Fibroblast of lung (primary cell): ENCODE data around the gene RCAN1.

ENCODE experiments used
- CTCF ChIP-seq, 2 donors: IDR thresholded peaks in 1 of 2; conservative IDR thresholded peaks in 1 of 2; 1 replicate in 1 of 2; 2 replicates in 1 of 2; pipeline ENCODE4 v1.5.1; 2011 to 2012; ENCODE audit warnings: low read length in 2 of 2, control low read depth in 1 of 2, inconsistent platforms in 1 of 2, low read depth in 1 of 2, mild to moderate bottlenecking in 1 of 2
- EZH2 ChIP-seq: IDR thresholded peaks from 2 replicates; pipeline ENCODE4 v1.5.1; 2012; ENCODE audit warnings: low read length, control low read depth, mild to moderate bottlenecking; ENCODE audit errors: missing control alignments

DNA sequence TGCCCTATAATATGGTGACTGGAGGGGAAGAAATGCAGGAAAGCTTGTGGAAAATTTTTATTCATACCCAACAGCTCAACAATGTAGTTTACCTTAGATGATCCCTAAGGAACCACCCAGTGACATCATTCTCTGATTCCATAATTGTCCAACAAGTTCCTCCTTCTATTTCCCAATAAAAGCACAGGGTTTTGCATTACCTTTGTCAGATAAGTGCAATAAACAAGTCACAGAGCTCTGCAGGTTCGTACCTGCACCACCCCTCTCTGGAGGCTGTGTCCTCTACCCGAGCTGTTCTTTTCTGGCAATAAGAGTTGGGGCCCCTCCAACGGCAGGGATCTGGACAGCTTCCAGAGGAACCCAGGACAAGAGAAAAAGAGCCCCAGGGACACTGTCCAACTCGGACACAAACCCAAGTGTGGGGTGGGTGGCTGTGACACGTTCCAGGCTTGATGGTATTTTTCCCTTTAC lies 38.8 kb downstream of the RCAN1 start:
- TF ChIP-seq CTCF (conservative IDR thresholded peaks at IDR 0.05 in 1 of 2, IDR thresholded peaks at IDR 0.05 in 1 of 2; ENCODE audit: low read depth in 1 of 2, low read length in 2 of 2), result no peak
- TF ChIP-seq EZH2, result no peak
